ENCODE results near the gene COPS8. TPM values are rescaled to one million over a fixed set of nuclear protein-coding genes. Genes with fewer than 3 reads are reported as not detected.

COPS8 gene
- total and polyA plus RNA-seq, 7 donors = 77.1 to 427 (median 190) TPM

GRCh38 chr2:237057893-237058300 is 27.8 kb upstream of the COPS8 start:
- Histone ChIP-seq H3K27ac (no peak overlapping the region), H3K4me1 (peaks cover 9% of the 10 kb centered on the region), H3K4me3 (no peak overlapping the region), H3K27me3 (ENCODE audit: insufficient read depth in 3 of 3, low read length in 2 of 3) (no peaks in the 10 kb centered on the region), H3K9me3 (no peaks in the 10 kb centered on the region), H3K36me3 (ENCODE audit: insufficient read depth in 1 of 2, low read depth in 1 of 2) (no peaks in the 10 kb centered on the region)
- DNase-seq (no peak), ATAC-seq (no peak)
- intact Hi-C loops (cut with DNase I) = no loop called here
- WGBS, 3 donors = 86 to 91% (median 87%) methylated on average over 5 of the region's 5 CpGs
- TF ChIP-seq CTCF (IDR thresholded peaks at IDR 0.05) = no peak

GRCh38 chr2:237058423-237058822 is 27.3 kb upstream of the COPS8 start:
- H3K27me3 ChIP-seq (ENCODE audit: insufficient read depth in 3 of 3, low read length in 2 of 3) = no peaks in the 10 kb centered on the region
- intact Hi-C loops (cut with DNase I) = no loop called here
- TF ChIP-seq CTCF (IDR thresholded peaks at IDR 0.05) = no peak
- H3K4me3 ChIP-seq = no peak overlapping the region
- H3K27ac ChIP-seq = no peak overlapping the region
- no peak for DNase-seq
- ATAC-seq = no peak
- H3K9me3 ChIP-seq = no peaks in the 10 kb centered on the region
- no peaks in the 10 kb centered on the region for H3K36me3 ChIP-seq (ENCODE audit: insufficient read depth in 1 of 2, low read depth in 1 of 2)
- H3K4me1 ChIP-seq = peaks cover 9% of the 10 kb centered on the region
- whole genome bisulfite sequencing, 3 donors = 87 to 88% (median 88%) methylated on average over 11 of the region's 11 CpGs

GRCh38 chr2:237059155-237059875 is 26.4 kb upstream of the COPS8 start:
- Histone ChIP-seq H3K27me3 (ENCODE audit: insufficient read depth in 3 of 3, low read length in 2 of 3) (no peaks in the 10 kb centered on the region), H3K36me3 (ENCODE audit: insufficient read depth in 1 of 2, low read depth in 1 of 2) (no peaks in the 10 kb centered on the region), H3K27ac (no peak overlapping the region), H3K4me1 (peaks cover 9% of the 10 kb centered on the region), H3K9me3 (no peaks in the 10 kb centered on the region), H3K4me3 (no peak overlapping the region)
- intact Hi-C loops (cut with DNase I) = no loop called here
- no peak for ATAC-seq
- 79 to 81% (median 80%) methylated on average over 8 of the region's 8 CpGs for WGBS, 3 donors
- TF ChIP-seq CTCF (IDR thresholded peaks at IDR 0.05) = no peak
- no peak for DNase-seq

GRCh38 chr2:237060534-237061312 is 25.0 kb upstream of the COPS8 start:
- Histone ChIP-seq H3K27ac (no peak overlapping the region), H3K9me3 (no peaks in the 10 kb centered on the region), H3K36me3 (ENCODE audit: insufficient read depth in 1 of 2, low read depth in 1 of 2) (no peaks in the 10 kb centered on the region), H3K4me1 (peaks cover 9% of the 10 kb centered on the region), H3K4me3 (no peak overlapping the region), H3K27me3 (ENCODE audit: insufficient read depth in 3 of 3, low read length in 2 of 3) (no peaks in the 10 kb centered on the region)
- DNase-seq = no peak
- TF ChIP-seq CTCF (IDR thresholded peaks at IDR 0.05) = peak; percentile 57
- 16 to 25% (median 20%) methylated on average over 15 of the region's 15 CpGs for WGBS, 3 donors
- intact Hi-C loops (cut with DNase I) = loop anchor here (5.0 to 10.0 kb wide), 3 partner anchors 546 to 708 kb away; no protein-coding TSS in a partner anchor
- ATAC-seq = peak; percentile 46 to 91 (median 79)

All from psoas muscle (tissue), 8 donors.